H9 (cell line): ENCODE data around the gene CCT3. TPM values are rescaled to one million over a fixed set of nuclear protein-coding genes. Genes with fewer than 3 reads are reported as not detected.
A peak's percentile ranks its signal among the peaks of the same experiment; 100 is the strongest.

ENCODE experiments used
- DNase-seq: peaks from one replicate; pipeline ENCODE4 v3.0.0-alpha.2; 2017
- H2AFZ ChIP-seq: one replicate; pipeline ENCODE4 v1.6.1; 2013; ENCODE audit warnings: mild to moderate bottlenecking, low read length, control low read depth, moderate library complexity
- H2AK5ac ChIP-seq: 2 replicates; pipeline ENCODE4 v1.6.1; 2013; ENCODE audit warnings: low read length, control low read depth, mixed read lengths; ENCODE audit not compliant: insufficient read length
- H2BK120ac ChIP-seq: one replicate; pipeline ENCODE4 v1.6.1; 2013; ENCODE audit warnings: low read depth, mild to moderate bottlenecking, low read length, control low read depth, inconsistent platforms; ENCODE audit not compliant: poor library complexity, severe bottlenecking
- H2BK12ac ChIP-seq: 2 replicates; pipeline ENCODE4 v1.6.1; 2013; ENCODE audit warnings: low read length, control low read depth, mixed read lengths, low read depth; ENCODE audit not compliant: insufficient read length
- H2BK15ac ChIP-seq: 2 replicates; pipeline ENCODE4 v1.6.1; 2013; ENCODE audit warnings: low read depth, low read length, control low read depth
- H2BK20ac ChIP-seq: one replicate; pipeline ENCODE4 v1.6.1; 2013; ENCODE audit warnings: low read depth, mild to moderate bottlenecking, low read length, control low read depth, inconsistent platforms; ENCODE audit not compliant: poor library complexity, severe bottlenecking
- H2BK5ac ChIP-seq: 2 replicates; pipeline ENCODE4 v1.6.1; 2013; ENCODE audit warnings: low read length, control low read depth, mixed read lengths; ENCODE audit not compliant: insufficient read length
- H3K14ac ChIP-seq: 2 replicates; pipeline ENCODE4 v1.6.1; 2013; ENCODE audit warnings: low read length, control low read depth; ENCODE audit not compliant: insufficient read depth
- H3K18ac ChIP-seq: 2 replicates; pipeline ENCODE4 v1.6.1; 2013; ENCODE audit warnings: low read depth, mild to moderate bottlenecking, mixed read lengths, low read length, control low read depth; ENCODE audit not compliant: insufficient read length
- H3K23ac ChIP-seq: 2 replicates; pipeline ENCODE4 v1.6.1; 2013; ENCODE audit warnings: low read length, control low read depth, mixed read lengths, low read depth; ENCODE audit not compliant: insufficient read length
- H3K23me2 ChIP-seq: 2 replicates; pipeline ENCODE4 v1.6.1; 2013; ENCODE audit warnings: low read depth, mild to moderate bottlenecking, mixed read lengths, low read length, control low read depth; ENCODE audit not compliant: insufficient read length, poor library complexity, severe bottlenecking
- H3K27ac ChIP-seq: 2 replicates; pipeline ENCODE4 v1.5.1; 2013; ENCODE audit warnings: low read length, control low read depth, mixed read lengths, low read depth; ENCODE audit not compliant: insufficient read length
- H3K27me3 ChIP-seq: 2 replicates; pipeline ENCODE4 v1.6.1; 2013; ENCODE audit warnings: low read length, control low read depth, inconsistent platforms; ENCODE audit not compliant: insufficient read depth
- H3K4ac ChIP-seq: 2 replicates; pipeline ENCODE4 v1.6.1; 2013; ENCODE audit warnings: low read depth, mild to moderate bottlenecking, control low read depth, inconsistent platforms, low read length, moderate library complexity
- H3K4me1 ChIP-seq: 2 replicates; pipeline ENCODE4 v1.6.1; 2013; ENCODE audit warnings: low read length, control low read depth, inconsistent platforms; ENCODE audit not compliant: insufficient read depth
- H3K4me2 ChIP-seq: 2 replicates; pipeline ENCODE4 v1.6.1; 2013; ENCODE audit warnings: low read length, control low read depth, mixed read lengths; ENCODE audit not compliant: insufficient read length, insufficient read depth
- H3K56ac ChIP-seq: 2 replicates; pipeline ENCODE4 v1.6.1; 2013; ENCODE audit warnings: low read depth, mild to moderate bottlenecking, mixed read lengths, low read length, control low read depth; ENCODE audit not compliant: insufficient read length
- H3K79me1 ChIP-seq: 2 replicates; pipeline ENCODE4 v1.6.1; 2013; ENCODE audit warnings: low read depth, mild to moderate bottlenecking, moderate library complexity, low read length, control low read depth, inconsistent platforms; ENCODE audit not compliant: insufficient read depth, poor library complexity, severe bottlenecking
- H3K79me2 ChIP-seq: 2 replicates; pipeline ENCODE4 v1.6.1; 2013; ENCODE audit warnings: low read length, control low read depth, inconsistent platforms; ENCODE audit not compliant: insufficient read depth
- H3K9ac ChIP-seq: 2 replicates; pipeline ENCODE4 v1.6.1; 2013; ENCODE audit warnings: low read length, control low read depth, mixed read lengths; ENCODE audit not compliant: insufficient read length; ENCODE audit errors: extremely low read depth
- H3K9me3 ChIP-seq: one replicate; pipeline ENCODE4 v1.6.1; 2013; ENCODE audit warnings: low read depth, low read length, inconsistent platforms; ENCODE audit not compliant: control insufficient read depth
- H3T11ph ChIP-seq: one replicate; pipeline ENCODE4 v1.6.1; 2013; ENCODE audit warnings: mild to moderate bottlenecking, low read length, control low read depth, inconsistent platforms
- H4K20me1 ChIP-seq: one replicate; pipeline ENCODE4 v1.6.1; 2013; ENCODE audit not compliant: control insufficient read depth, insufficient read length, insufficient read depth
- H4K5ac ChIP-seq: 2 replicates; pipeline ENCODE4 v1.6.1; 2013; ENCODE audit warnings: low read depth, mild to moderate bottlenecking, mixed read lengths, low read length, control low read depth; ENCODE audit not compliant: insufficient read length
- H4K8ac ChIP-seq: replicated peaks from 2 replicates; pipeline ENCODE4 v1.6.1; 2013; ENCODE audit warnings: low read length, control low read depth, mixed read lengths, low read depth; ENCODE audit not compliant: insufficient read length
- H4K91ac ChIP-seq: 2 replicates; pipeline ENCODE4 v1.6.1; 2013; ENCODE audit warnings: low read depth, mild to moderate bottlenecking, moderate library complexity, mixed read lengths, low read length, control low read depth; ENCODE audit not compliant: insufficient read length
- H3K27ac Mint-ChIP-seq, 3 experiments: 2 replicates in 2 of 3; 3 replicates in 1 of 3; pipeline ENCODE4 v1.8.0; 2020 to 2021; ENCODE audit warnings: mixed read lengths in 3 of 3, mild to moderate bottlenecking in 1 of 3, moderate library complexity in 1 of 3
- H3K27me3 Mint-ChIP-seq: 2 replicates; pipeline ENCODE4 v1.8.0; 2021; ENCODE audit warnings: low read depth, mild to moderate bottlenecking, moderate library complexity, mixed read lengths
- H3K36me3 Mint-ChIP-seq, 3 experiments: 2 replicates in 2 of 3; 3 replicates in 1 of 3; pipeline ENCODE4 v1.8.0; 2020 to 2021; ENCODE audit warnings: low read depth in 3 of 3, mixed read lengths in 3 of 3; ENCODE audit not compliant: insufficient read depth in 1 of 3
- H3K4me1 Mint-ChIP-seq, 2 experiments: 2 replicates each; pipeline ENCODE4 v1.8.0; 2020; ENCODE audit warnings: mixed read lengths in 2 of 2
- H3K4me3 Mint-ChIP-seq, 2 experiments: 2 replicates in 1 of 2; 3 replicates in 1 of 2; pipeline ENCODE4 v1.8.0; 2020 to 2021; ENCODE audit warnings: mild to moderate bottlenecking in 2 of 2, mixed read lengths in 2 of 2, moderate library complexity in 1 of 2
- H3K9me3 Mint-ChIP-seq, 2 experiments: 2 replicates in 1 of 2; 3 replicates in 1 of 2; pipeline ENCODE4 v1.8.0; 2020; ENCODE audit warnings: mild to moderate bottlenecking in 2 of 2, mixed read lengths in 2 of 2, moderate library complexity in 1 of 2
- CTCF ChIP-seq: fragments of 200-600 bp; sonication (generic); conservative IDR thresholded peaks from 3 replicates; pipeline ENCODE4 v1.8.0; 2021; ENCODE audit warnings: antibody characterized with exemption, mild to moderate bottlenecking
- WGBS: extraction: QIAGEN DNeasy Blood & Tissue Kit; methylation state at CpG from one replicate; pipeline ENCODE4 v1.1.7; 2013; ENCODE audit warnings: missing lambda C conversion rate, low lambda C conversion rate, mixed read lengths; ENCODE audit not compliant: insufficient read length; ENCODE audit errors: extremely low coverage; 5-methylcytosine and 5-hydroxymethylcytosine counted together
- total RNA-seq: library from RNA; stranded (reverse); gene quantifications from 2 replicates; pipeline ENCODE4 v1.2.1, GENCODE V29; 2021

The CCT3 gene
- total RNA-seq, 1 experiment from 2014 or later: 524 TPM

- no peak overlapping the region for H2BK20ac ChIP-seq
- H2BK5ac ChIP-seq: no peak overlapping the region
- H3K4me1 ChIP-seq: no peaks in the 10 kb centered on the region
- no peak overlapping the region for H3K4ac ChIP-seq
- no peaks in the 10 kb centered on the region for H3K9me3 ChIP-seq
- no peak overlapping the region for H3K27ac ChIP-seq
- no peak overlapping the region for H2BK120ac ChIP-seq
- no peaks in the 10 kb centered on the region; the same call in 1 of the 2 replicates for H3K27me3 Mint-ChIP-seq
- H3K27ac Mint-ChIP-seq: peak overlapping the region in 1 of 3 experiments; percentile 4; a peak in 1 of 7 replicates
- H3K9ac ChIP-seq: no peak overlapping the region
- peaks cover 15 to 56% (median 34%) of the 10 kb centered on the region in 3 experiments; a peak in 6 of 7 replicates for H3K36me3 Mint-ChIP-seq
- no peaks in the 10 kb centered on the region for H3K9me3 Mint-ChIP-seq
- no peak overlapping the region for H3K23ac ChIP-seq
- no peaks in the 10 kb centered on the region for H3K79me1 ChIP-seq
- H3K23me2 ChIP-seq: no peaks in the 10 kb centered on the region
- H4K91ac ChIP-seq: no peak overlapping the region
- no peak overlapping the region for H3K4me3 Mint-ChIP-seq
- no peak overlapping the region for H3K14ac ChIP-seq
- no peaks in the 10 kb centered on the region for H3K27me3 ChIP-seq
- H2BK12ac ChIP-seq: no peak overlapping the region
- no peak overlapping the region for H3K4me2 ChIP-seq
- no CpG with 5 or more reads among the region's 2 CpGs for WGBS
- no peak overlapping the region for H4K8ac ChIP-seq
- no peak overlapping the region for H3K18ac ChIP-seq
- H3K4me1 Mint-ChIP-seq: peaks cover 2% of the 10 kb centered on the region in 2 experiments; a peak in 1 of 4 replicates
- DNase-seq: no peak
- no peak overlapping the region for H2BK15ac ChIP-seq
- no peaks in the 10 kb centered on the region for H3K79me2 ChIP-seq
- H3T11ph ChIP-seq: no peak overlapping the region
- no peak overlapping the region for H3K56ac ChIP-seq
- no peak overlapping the region for H2AK5ac ChIP-seq
- no peaks in the 10 kb centered on the region for H4K20me1 ChIP-seq
- H4K5ac ChIP-seq: no peak overlapping the region
- no peak for TF ChIP-seq CTCF
- no peak overlapping the region for H2AFZ ChIP-seq
Measured at GRCh38 chr1:156305215-156305614, 32.9 kb downstream of the CCT3 start.
